GM12878 (cell line): Measurements from ENCODE around the gene COL23A1. TPM values are rescaled to one million over a fixed set of nuclear protein-coding genes. Genes with fewer than 3 reads are reported as not detected.

ENCODE experiments used
- ATAC-seq: fragments of 200-7000 bp; cut with Tn5 transposase; 3 replicates; pipeline ENCODE4 v1.9.1; 2020; ENCODE audit warnings: mild to moderate bottlenecking, moderate library complexity
- BruUV-seq: library from RNA; stranded (reverse); fragments of 400-500 nt; replicated peaks from 2 replicates; lab custom pipeline; 2021; lab: Mats Ljungman, UMichigan
- CTCF ChIA-PET: fragments of 300-600 bp; sonication (Branson Sonifier 250); formaldehyde crosslinking; extraction: SDS; loops from one replicate; lab custom pipeline; 2021; ENCODE audit warnings: inconsistent platforms; lab: Yijun Ruan, JAX
- POLR2A ChIA-PET: fragments of 350-600 bp; formaldehyde crosslinking; extraction: SDS; loops from one replicate; lab custom pipeline; 2021; ENCODE audit warnings: inconsistent platforms; lab: Charles Lee
- RAD21 ChIA-PET: fragments of 300-600 bp; sonication (Branson Sonifier 250); formaldehyde crosslinking; loops from one replicate; lab custom pipeline; 2023; ENCODE audit warnings: antibody characterized with exemption; ENCODE audit not compliant: unreplicated experiment; lab: Charles Lee
- SMC1A ChIA-PET: fragments of 300-600 bp; sonication (Branson Sonifier 250); formaldehyde crosslinking; loops from one replicate; lab custom pipeline; 2023; ENCODE audit not compliant: unreplicated experiment, uncharacterized antibody; lab: Charles Lee
- DNase-seq: peaks from one replicate; pipeline ENCODE4 v3.0.0-alpha.2; 2011; ENCODE audit warnings: low read depth, low spot score
- FAIRE-seq: peaks from 3 replicates; lab custom pipeline; 2011; peaks lifted over from hg19 to GRCh38; lab: Jason Lieb, UNC
- H2AFZ ChIP-seq: 2 replicates; pipeline ENCODE4 v1.6.0; 2011; ENCODE audit warnings: low read depth, low read length, control low read depth; ENCODE audit not compliant: control insufficient read depth
- H3K27ac ChIP-seq: 2 replicates; pipeline ENCODE4 v1.5.1; 2011; ENCODE audit warnings: control low read depth; ENCODE audit not compliant: control insufficient read depth, insufficient read depth
- H3K27me3 ChIP-seq, 2 experiments: replicated peaks in 1 of 2; 2 replicates each; pipeline versions ENCODE4 v1.6.0 to v1.6.1; 2011; ENCODE audit warnings: low read length in 1 of 2; ENCODE audit not compliant: control insufficient read depth in 2 of 2, insufficient read depth in 2 of 2
- H3K36me3 ChIP-seq, 2 experiments: 2 replicates each; pipeline ENCODE4 v1.5.1; 2011; ENCODE audit warnings: low read length in 1 of 2; ENCODE audit not compliant: control insufficient read depth in 2 of 2, insufficient read depth in 2 of 2
- H3K4me1 ChIP-seq: 2 replicates; pipeline ENCODE4 v1.6.1; 2011; ENCODE audit warnings: mild to moderate bottlenecking, low read length, moderate library complexity, mixed read lengths; ENCODE audit not compliant: control insufficient read depth, insufficient read depth
- H3K4me2 ChIP-seq: 2 replicates; pipeline ENCODE4 v1.6.0; 2011; ENCODE audit warnings: control low read depth; ENCODE audit not compliant: control insufficient read depth, insufficient read depth
- H3K4me3 ChIP-seq: fragments of 200-600 bp; sonication (generic); 2 replicates; pipeline ENCODE4 v1.5.1; 2016
- H3K79me2 ChIP-seq: 2 replicates; pipeline ENCODE4 v1.6.0; 2011; ENCODE audit warnings: low read length; ENCODE audit not compliant: control insufficient read depth, insufficient read depth
- H3K9ac ChIP-seq: 2 replicates; pipeline ENCODE4 v1.8.0; 2011; ENCODE audit warnings: low read length, control low read depth, mixed read lengths; ENCODE audit not compliant: control insufficient read depth, insufficient read depth
- H3K9me3 ChIP-seq: replicated peaks from 3 replicates; pipeline ENCODE4 v1.5.1; 2011; ENCODE audit warnings: mild to moderate bottlenecking, low read length; ENCODE audit not compliant: control insufficient read depth, insufficient read depth
- H4K20me1 ChIP-seq: 2 replicates; pipeline ENCODE4 v1.6.0; 2011; ENCODE audit not compliant: control insufficient read depth, insufficient read depth
- SMC3 ChIP-seq: IDR thresholded peaks from 2 replicates; pipeline ENCODE4 v1.6.1; 2011; ENCODE audit warnings: low read length, improper control_type of control experiment, borderline replicate concordance
- WGBS: methylation state at CpG from one replicate; pipeline ENCODE4 v1.1.6; 2016; ENCODE audit warnings: low lambda C conversion rate; ENCODE audit not compliant: insufficient replicate concordance, insufficient coverage; ENCODE audit errors: missing lambda C conversion rate; 5-methylcytosine and 5-hydroxymethylcytosine counted together
- in situ Hi-C: fragments of 300-500 bp; cut with MboI; formaldehyde crosslinking; loops from 9 replicates; pipeline ENCODE4 v1.14.3; 2018; ENCODE audit warnings: mixed read lengths
- intact Hi-C: fragments of 100-400 bp; cut with micrococcal nuclease; formaldehyde crosslinking; loops from one replicate; pipeline ENCODE4 v1.14.2; 2022; ENCODE audit not compliant: unreplicated experiment
- polyA plus RNA-seq, 11 experiments: library from polyadenylated mRNA; depleted of rRNA in 4 of 11; unstranded in 6 of 11; stranded (reverse) in 5 of 11; fragments of >200 nt; fragmentation: Nextera tagmentation in 4 of 11; fragmentation: Illumina TruSeq in 1 of 11; extraction: Ambion mirVana in 4 of 11; extraction: Trizol in 1 of 11; gene quantifications; 1 replicate in 1 of 11; 2 replicates in 10 of 11; pipeline versions ENCODE4 v1.2.1 to v1.2.3, GENCODE V29; 2011 to 2016; ENCODE audit warnings: inconsistent platforms in 2 of 11, missing spikeins in 2 of 11, low read depth in 1 of 11
- total RNA-seq, 4 experiments: library from RNA; depleted of rRNA in 3 of 4; stranded (reverse); fragments of >200 nt in 3 of 4; fragmentation: Illumina TruSeq in 1 of 4; extraction: Trizol in 1 of 4; gene quantifications; 2 replicates each; pipeline versions ENCODE4 v1.2.1 to v1.2.3, GENCODE V29; 2013 to 2021
- TF ChIP-seq, protein P1 (sequence below): fragments of 450-650 bp; IDR thresholded peaks from 2 replicates; pipeline ENCODE4 v1.6.1; 2017; ENCODE audit warnings: mild to moderate bottlenecking, moderate library complexity

The COL23A1 gene
- total and polyA plus RNA-seq, 10 of the 15 experiments (the other 5 are each of a cell fraction or from before 2014, with no cell fraction given) = 0.03 to 0.83 (median 0.09) TPM; not detected in 5

DNA sequence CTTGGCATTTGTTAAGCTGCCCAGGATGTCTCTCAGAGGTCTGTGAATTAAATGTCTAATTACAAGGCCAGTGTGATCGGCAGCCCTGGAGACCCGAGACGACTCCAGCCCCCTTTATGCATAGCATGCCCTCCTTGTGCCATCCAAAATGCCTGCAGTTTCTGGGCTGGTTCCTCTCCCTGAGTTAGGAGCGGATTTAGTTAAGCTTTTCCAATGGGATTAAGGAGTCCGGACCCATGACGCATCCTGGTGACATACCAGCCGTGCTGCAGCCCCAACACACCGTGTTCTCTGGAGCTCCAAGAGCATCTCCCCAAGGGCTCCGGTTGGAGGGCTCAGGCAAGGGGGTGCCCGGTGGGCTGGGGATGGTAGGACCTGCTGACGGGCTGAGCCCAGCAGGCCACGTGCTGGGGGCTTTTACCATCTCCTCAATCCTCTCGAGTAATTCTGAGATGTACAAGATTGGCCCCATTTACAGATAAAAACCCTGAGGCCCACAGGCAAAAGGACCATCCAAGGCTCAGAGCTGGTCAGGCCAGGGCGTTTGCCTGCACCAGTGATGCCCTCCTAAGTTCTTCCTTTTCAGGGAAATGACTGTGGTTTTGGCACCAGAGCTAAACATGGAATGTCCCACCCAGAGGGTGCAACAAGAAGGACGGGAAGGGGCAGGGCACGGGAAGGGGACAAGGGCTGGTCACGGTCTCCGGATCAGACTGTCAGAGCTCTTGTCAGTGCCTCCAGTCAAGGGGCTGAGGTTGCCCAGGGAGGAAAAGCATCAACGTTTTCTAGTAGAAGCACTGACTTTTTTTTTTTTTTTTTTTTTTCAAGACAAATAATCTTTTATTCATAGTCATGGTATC, 275.0 kb downstream of the COL23A1 start:
- in situ Hi-C loops = no loop called here
- Histone ChIP-seq H3K4me1 (no peaks in the 10 kb centered on the region), H3K4me2 (no peak overlapping the region), H3K27me3 (no peaks in the 10 kb centered on the region), H2AFZ (no peak overlapping the region), H4K20me1 (no peaks in the 10 kb centered on the region), H3K9me3 (peaks cover 2% of the 10 kb centered on the region; the same call in 1 of the 3 replicates), H3K4me3 (no peak overlapping the region), H3K27ac (no peak overlapping the region), H3K9ac (no peak overlapping the region), H3K36me3 (no peaks in the 10 kb centered on the region), H3K79me2 (no peaks in the 10 kb centered on the region)
- FAIRE-seq (no peak), ATAC-seq (no peak), DNase-seq (no peak)
- ChIA-PET SMC1A (no interaction called here), CTCF (interaction anchor here (0.8 kb wide), 1 partner anchor 34 kb away, joined by 4 read pairs; no protein-coding TSS in a partner anchor), RAD21 (no interaction called here), POLR2A (interaction anchor here (0.7 kb wide), 1 partner anchor 359 kb away, joined by 3 read pairs; no protein-coding TSS in a partner anchor)
- intact Hi-C loops = no loop called here
- TF ChIP-seq, protein P1, sequence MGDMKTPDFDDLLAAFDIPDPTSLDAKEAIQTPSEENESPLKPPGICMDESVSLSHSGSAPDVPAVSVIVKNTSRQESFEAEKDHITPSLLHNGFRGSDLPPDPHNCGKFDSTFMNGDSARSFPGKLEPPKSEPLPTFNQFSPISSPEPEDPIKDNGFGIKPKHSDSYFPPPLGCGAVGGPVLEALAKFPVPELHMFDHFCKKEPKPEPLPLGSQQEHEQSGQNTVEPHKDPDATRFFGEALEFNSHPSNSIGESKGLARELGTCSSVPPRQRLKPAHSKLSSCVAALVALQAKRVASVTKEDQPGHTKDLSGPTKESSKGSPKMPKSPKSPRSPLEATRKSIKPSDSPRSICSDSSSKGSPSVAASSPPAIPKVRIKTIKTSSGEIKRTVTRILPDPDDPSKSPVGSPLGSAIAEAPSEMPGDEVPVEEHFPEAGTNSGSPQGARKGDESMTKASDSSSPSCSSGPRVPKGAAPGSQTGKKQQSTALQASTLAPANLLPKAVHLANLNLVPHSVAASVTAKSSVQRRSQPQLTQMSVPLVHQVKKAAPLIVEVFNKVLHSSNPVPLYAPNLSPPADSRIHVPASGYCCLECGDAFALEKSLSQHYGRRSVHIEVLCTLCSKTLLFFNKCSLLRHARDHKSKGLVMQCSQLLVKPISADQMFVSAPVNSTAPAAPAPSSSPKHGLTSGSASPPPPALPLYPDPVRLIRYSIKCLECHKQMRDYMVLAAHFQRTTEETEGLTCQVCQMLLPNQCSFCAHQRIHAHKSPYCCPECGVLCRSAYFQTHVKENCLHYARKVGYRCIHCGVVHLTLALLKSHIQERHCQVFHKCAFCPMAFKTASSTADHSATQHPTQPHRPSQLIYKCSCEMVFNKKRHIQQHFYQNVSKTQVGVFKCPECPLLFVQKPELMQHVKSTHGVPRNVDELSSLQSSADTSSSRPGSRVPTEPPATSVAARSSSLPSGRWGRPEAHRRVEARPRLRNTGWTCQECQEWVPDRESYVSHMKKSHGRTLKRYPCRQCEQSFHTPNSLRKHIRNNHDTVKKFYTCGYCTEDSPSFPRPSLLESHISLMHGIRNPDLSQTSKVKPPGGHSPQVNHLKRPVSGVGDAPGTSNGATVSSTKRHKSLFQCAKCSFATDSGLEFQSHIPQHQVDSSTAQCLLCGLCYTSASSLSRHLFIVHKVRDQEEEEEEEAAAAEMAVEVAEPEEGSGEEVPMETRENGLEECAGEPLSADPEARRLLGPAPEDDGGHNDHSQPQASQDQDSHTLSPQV = no peak
- TF ChIP-seq SMC3 = no peak
- BruUV-seq = no TSS peak
- 61% methylated on average over 18 of the region's 19 CpGs for WGBS
